ENCODE results near the gene FBN3. TPM values are rescaled to one million over a fixed set of nuclear protein-coding genes. Genes with fewer than 3 reads are reported as not detected.

FBN3 gene
- total and polyA plus RNA-seq, 8 donors: 0.63 to 84.0 (median 69.7) TPM

DNA sequence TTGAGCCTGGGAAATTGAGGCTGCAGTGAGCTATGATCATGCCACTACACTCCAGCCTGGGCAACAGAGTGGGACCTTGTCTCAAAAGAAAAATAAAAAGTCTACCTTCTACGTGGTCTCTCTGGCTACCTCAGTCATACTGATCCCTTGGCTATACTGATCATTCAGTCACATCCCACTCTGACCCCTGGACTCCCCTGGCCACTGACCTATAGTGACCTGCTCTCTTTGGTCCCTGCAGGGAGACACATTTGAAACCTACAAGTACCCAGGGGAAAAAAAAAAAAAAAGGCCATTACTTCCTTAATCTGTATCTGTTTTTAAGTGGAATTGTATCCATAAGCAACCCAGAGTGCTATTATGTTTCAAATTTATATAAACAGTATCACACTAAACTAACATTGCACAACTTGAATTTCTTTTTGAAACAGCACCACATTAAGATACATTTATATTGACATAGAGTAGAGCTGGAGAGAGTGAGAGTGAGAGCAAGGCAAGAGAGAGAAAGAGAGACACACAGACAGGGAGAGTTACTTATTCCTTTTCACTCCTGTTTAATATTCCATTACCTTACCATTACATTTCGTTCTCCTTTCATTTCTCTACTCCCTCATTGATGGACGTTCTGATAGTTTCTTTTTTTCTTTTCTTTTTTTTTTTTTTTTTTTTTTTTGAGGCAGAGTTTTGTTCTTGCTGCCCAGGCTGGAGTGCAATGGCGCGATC, 36.1 kb upstream of the FBN3 start:
- H3K4me1 ChIP-seq: peaks cover 0 to 19% of the 10 kb centered on the region in 2 donors
- H3K36me3 ChIP-seq: no peaks in the 10 kb centered on the region
- no peak overlapping the region for H3K27ac ChIP-seq
- H3K9me3 ChIP-seq: no peaks in the 10 kb centered on the region
- intact Hi-C loops (cut with DNase I): no loop called here
- DNase-seq (peak in 2 of 4 donors; percentile 26 to 30), ATAC-seq (peak; percentile 50)
- H3K27me3 ChIP-seq: no peaks in the 10 kb centered on the region
- H3K4me3 ChIP-seq: no peak overlapping the region
- TF ChIP-seq, protein P1, sequence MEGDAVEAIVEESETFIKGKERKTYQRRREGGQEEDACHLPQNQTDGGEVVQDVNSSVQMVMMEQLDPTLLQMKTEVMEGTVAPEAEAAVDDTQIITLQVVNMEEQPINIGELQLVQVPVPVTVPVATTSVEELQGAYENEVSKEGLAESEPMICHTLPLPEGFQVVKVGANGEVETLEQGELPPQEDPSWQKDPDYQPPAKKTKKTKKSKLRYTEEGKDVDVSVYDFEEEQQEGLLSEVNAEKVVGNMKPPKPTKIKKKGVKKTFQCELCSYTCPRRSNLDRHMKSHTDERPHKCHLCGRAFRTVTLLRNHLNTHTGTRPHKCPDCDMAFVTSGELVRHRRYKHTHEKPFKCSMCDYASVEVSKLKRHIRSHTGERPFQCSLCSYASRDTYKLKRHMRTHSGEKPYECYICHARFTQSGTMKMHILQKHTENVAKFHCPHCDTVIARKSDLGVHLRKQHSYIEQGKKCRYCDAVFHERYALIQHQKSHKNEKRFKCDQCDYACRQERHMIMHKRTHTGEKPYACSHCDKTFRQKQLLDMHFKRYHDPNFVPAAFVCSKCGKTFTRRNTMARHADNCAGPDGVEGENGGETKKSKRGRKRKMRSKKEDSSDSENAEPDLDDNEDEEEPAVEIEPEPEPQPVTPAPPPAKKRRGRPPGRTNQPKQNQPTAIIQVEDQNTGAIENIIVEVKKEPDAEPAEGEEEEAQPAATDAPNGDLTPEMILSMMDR (IDR thresholded peaks at IDR 0.05): no peak

DNA sequence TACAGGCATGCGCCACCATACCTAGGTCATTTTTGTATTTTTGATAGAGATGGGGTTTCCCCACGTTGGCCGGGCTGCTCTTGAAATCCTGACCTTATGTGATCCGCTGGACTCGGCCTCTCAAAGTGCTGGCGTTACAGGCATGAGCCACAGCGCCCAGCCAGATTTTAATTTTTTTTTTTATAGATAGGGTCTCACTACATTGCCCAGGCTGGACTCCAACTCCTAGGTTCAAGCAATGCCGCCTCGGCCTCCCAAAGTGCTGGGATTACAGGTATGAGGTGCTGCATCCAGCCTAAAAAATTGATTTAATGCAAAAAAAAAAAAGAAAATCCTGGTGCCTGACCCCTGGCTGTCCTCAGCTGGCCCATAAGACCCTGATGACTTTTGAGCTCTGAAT, 34.9 kb upstream of the FBN3 start:
- intact Hi-C loops (cut with DNase I): no loop called here
- TF ChIP-seq, protein P1 (IDR thresholded peaks at IDR 0.05): no peak
- ATAC-seq: no peak

DNA sequence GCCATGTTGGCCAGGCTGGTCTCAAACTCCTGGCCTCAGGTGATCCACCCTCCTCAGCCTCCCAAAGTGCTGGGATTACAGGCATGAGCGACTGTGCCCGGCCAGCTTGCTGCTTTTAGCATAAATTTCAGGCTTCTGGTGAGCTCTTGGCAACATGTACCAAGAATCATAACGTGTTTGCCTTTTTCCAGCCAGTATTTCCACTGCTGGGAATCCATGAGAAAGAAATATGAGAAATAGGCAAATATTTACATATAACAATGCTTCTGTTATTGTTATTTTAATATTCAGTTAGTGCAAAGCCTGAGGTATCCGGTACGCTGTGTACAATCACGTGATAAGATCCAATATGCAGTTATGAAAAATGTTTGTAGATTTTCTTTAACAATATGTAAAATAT, 30.6 kb upstream of the FBN3 start:
- H3K27ac ChIP-seq: no peak overlapping the region
- no peaks in the 10 kb centered on the region for H3K36me3 ChIP-seq
- TF ChIP-seq, protein P1 (IDR thresholded peaks at IDR 0.05): no peak
- no peaks in the 10 kb centered on the region for H3K27me3 ChIP-seq
- peaks cover 0 to 23% of the 10 kb centered on the region in 2 donors for H3K4me1 ChIP-seq
- DNase-seq (no peak), ATAC-seq (no peak)
- H3K9me3 ChIP-seq: no peaks in the 10 kb centered on the region
- no peak overlapping the region for H3K4me3 ChIP-seq
- intact Hi-C loops (cut with DNase I): no loop called here

More for the DNA sequence above, 34.9 kb upstream of the FBN3 start:
- Histone ChIP-seq H3K9me3 (no peaks in the 10 kb centered on the region), H3K4me3 (no peak overlapping the region), H3K27me3 (no peaks in the 10 kb centered on the region), H3K36me3 (no peaks in the 10 kb centered on the region), H3K27ac (no peak overlapping the region), H3K4me1 (peaks cover 0 to 23% of the 10 kb centered on the region in 2 donors)
- DNase-seq: no peak

DNA sequence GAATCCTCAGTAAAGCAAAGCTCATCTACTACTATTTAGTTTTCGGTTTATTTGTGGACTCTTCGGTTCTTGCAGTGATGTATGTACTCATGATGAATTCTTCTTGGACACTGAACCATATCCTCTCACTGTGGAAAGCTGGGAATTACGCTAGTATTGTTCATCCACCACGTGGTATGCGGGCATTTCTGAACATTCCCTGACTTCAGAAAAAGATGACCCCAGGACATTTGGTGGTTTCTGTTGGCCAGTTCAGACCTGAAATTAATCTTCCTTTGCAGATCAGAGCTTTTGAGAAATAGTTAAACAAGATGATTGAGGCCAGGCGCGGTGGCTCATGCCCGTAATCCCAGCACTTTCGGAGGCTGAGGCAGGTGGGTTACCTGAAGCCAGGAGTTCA, 25.3 kb upstream of the FBN3 start:
- DNase-seq: no peak
- Histone ChIP-seq H3K4me1 (no peaks in the 10 kb centered on the region), H3K36me3 (no peaks in the 10 kb centered on the region), H3K27me3 (no peaks in the 10 kb centered on the region), H3K9me3 (no peaks in the 10 kb centered on the region), H3K27ac (no peak overlapping the region), H3K4me3 (no peak overlapping the region)
- no peak for ATAC-seq
- TF ChIP-seq, protein P1 (IDR thresholded peaks at IDR 0.05): no peak
- intact Hi-C loops (cut with DNase I): no loop called here

DNA sequence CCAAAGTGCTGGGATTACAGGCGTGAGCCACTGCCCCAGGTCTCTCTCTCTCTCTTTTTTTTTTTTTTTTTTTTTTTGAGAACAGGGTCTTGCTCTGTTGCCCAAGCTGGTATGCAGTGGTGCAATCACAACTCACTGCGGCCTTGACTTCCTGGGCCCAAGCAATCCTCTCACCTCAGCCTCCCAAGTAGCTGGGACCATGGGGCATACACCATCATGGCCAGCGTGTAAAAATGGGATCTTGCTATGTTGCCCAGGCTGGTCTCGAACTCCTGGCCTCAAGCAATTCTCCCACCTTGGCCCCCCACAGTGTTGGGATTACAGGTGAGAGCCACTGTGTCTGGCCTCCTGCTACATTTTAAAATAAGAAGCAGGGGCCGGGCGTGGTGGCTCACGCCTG, 19.1 kb upstream of the FBN3 start:
- intact Hi-C loops (cut with DNase I): loop anchor here in 1 of 2 donors (10.0 kb wide), 1 partner anchor 86 kb away; no protein-coding TSS in a partner anchor
- no peak overlapping the region for H3K27ac ChIP-seq
- no peaks in the 10 kb centered on the region for H3K27me3 ChIP-seq
- DNase-seq (no peak), ATAC-seq (no peak)
- no peaks in the 10 kb centered on the region for H3K9me3 ChIP-seq
- H3K4me3 ChIP-seq: no peak overlapping the region
- no peaks in the 10 kb centered on the region for H3K36me3 ChIP-seq
- TF ChIP-seq, protein P1 (IDR thresholded peaks at IDR 0.05): no peak
- H3K4me1 ChIP-seq: no peaks in the 10 kb centered on the region

Measured in left lung (tissue), 10 donors.